Measurements from ENCODE around the gene PDE4B. TPM values are rescaled to one million over a fixed set of nuclear protein-coding genes. Genes with fewer than 3 reads are reported as not detected.

PDE4B gene
- polyA plus RNA-seq, 4 donors: 1.1 to 5.2 (median 3.7) TPM

DNA sequence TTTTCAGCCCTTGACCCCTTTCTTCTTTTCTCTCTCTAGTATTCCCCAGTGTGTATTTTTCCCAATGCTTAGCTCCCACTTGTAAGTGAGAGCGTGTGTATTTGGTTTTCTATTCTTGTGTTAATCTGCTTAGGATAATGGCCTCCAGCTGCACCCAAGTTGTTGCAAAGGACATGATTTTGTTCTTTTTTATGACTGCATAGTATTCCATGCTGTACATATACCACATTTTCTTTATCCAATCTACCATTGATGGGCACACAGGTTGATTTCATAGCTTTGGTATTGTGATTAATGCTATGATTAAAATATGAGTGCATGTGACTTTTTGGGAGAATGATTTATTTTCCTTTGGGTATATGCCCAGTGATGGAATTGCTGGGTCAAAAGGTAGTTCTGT lies 104.8 kb downstream of the PDE4B start:
- WGBS, 3 donors: 82 to 93% (median 91%) methylated on average over 1 of the region's 1 CpG
- Histone ChIP-seq H3K27me3 (ENCODE audit: control insufficient read depth in 3 of 3, insufficient read depth in 3 of 3, low read length in 3 of 3) (no peaks in the 10 kb centered on the region), H3K4me3 (ENCODE audit: low read depth in 1 of 3, low read length in 3 of 3) (no peak overlapping the region), H3K27ac (ENCODE audit: low read depth in 1 of 3, low read length in 2 of 3) (no peak overlapping the region), H3K9me3 (ENCODE audit: control insufficient read depth in 2 of 2, insufficient read depth in 1 of 2, low read depth in 1 of 2, low read length in 1 of 2) (no peaks in the 10 kb centered on the region), H3K4me1 (ENCODE audit: control insufficient read depth in 3 of 3, insufficient read depth in 2 of 3, low read depth in 1 of 3, low read length in 2 of 3) (no peaks in the 10 kb centered on the region), H3K36me3 (ENCODE audit: control insufficient read depth in 3 of 3, insufficient read depth in 2 of 3, low read depth in 1 of 3, low read length in 3 of 3) (no peaks in the 10 kb centered on the region)
- FAIRE-seq (no peak), DNase-seq (no peak)

DNA sequence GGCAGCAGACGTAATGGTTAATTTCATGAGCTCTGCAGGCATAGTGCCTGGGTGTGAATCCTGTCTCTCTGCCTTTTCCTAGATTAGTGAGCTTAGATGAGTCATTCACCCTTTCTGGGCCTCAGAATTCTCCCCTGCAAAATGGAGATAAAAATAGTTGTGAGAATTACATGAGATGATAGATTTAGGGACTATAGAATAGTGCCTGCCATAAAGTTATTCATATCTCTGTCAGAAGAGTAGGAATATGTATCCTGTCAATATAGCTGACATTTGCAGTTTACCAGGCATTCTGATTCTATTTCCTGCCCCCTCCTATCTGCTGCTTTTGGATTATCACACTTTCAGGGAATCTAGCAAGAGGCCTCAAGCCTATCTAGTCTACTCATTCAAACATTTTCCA lies 112.0 kb downstream of the PDE4B start:
- no peaks in the 10 kb centered on the region for H3K36me3 ChIP-seq (ENCODE audit: control insufficient read depth in 3 of 3, insufficient read depth in 2 of 3, low read depth in 1 of 3, low read length in 3 of 3)
- no peak overlapping the region for H3K27ac ChIP-seq (ENCODE audit: low read depth in 1 of 3, low read length in 2 of 3)
- no peaks in the 10 kb centered on the region for H3K9me3 ChIP-seq (ENCODE audit: control insufficient read depth in 2 of 2, insufficient read depth in 1 of 2, low read depth in 1 of 2, low read length in 1 of 2)
- H3K4me3 ChIP-seq (ENCODE audit: low read depth in 1 of 3, low read length in 3 of 3): no peak overlapping the region
- H3K4me1 ChIP-seq (ENCODE audit: control insufficient read depth in 3 of 3, insufficient read depth in 2 of 3, low read depth in 1 of 3, low read length in 2 of 3): no peaks in the 10 kb centered on the region
- DNase-seq: no peak
- no peaks in the 10 kb centered on the region for H3K27me3 ChIP-seq (ENCODE audit: control insufficient read depth in 3 of 3, insufficient read depth in 3 of 3, low read length in 3 of 3)
- no peak for FAIRE-seq
- 53 to 55% (median 53%) methylated on average over 1 of the region's 1 CpG for WGBS, 3 donors

DNA sequence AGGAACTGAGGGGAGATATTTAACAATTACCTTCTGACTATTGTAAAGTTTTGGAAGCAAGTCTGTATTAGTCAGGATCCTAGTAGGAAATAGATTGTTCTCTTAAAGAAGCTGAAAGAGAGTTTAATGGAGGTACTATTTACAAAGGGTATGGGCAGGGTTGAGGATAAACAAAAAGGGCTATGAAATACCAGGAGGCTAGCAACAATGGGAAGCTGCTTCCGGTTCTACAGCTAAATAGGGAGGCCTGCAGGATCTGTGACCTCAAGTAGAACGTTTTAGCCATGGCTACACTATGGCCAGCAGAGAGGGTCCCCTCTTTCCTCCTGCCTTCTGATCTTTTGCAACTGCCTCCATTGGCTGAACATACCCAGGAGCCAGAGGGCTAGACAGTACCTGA lies 117.7 kb downstream of the PDE4B start:
- DNase-seq (no peak), FAIRE-seq (no peak)
- Histone ChIP-seq H3K9me3 (ENCODE audit: control insufficient read depth in 2 of 2, insufficient read depth in 1 of 2, low read depth in 1 of 2, low read length in 1 of 2) (no peaks in the 10 kb centered on the region), H3K36me3 (ENCODE audit: control insufficient read depth in 3 of 3, insufficient read depth in 2 of 3, low read depth in 1 of 3, low read length in 3 of 3) (no peaks in the 10 kb centered on the region), H3K27ac (ENCODE audit: low read depth in 1 of 3, low read length in 2 of 3) (no peak overlapping the region), H3K27me3 (ENCODE audit: control insufficient read depth in 3 of 3, insufficient read depth in 3 of 3, low read length in 3 of 3) (no peaks in the 10 kb centered on the region), H3K4me3 (ENCODE audit: low read depth in 1 of 3, low read length in 3 of 3) (no peak overlapping the region), H3K4me1 (ENCODE audit: control insufficient read depth in 3 of 3, insufficient read depth in 2 of 3, low read depth in 1 of 3, low read length in 2 of 3) (no peaks in the 10 kb centered on the region)
- WGBS, 3 donors: 45 to 65% (median 55%) methylated on average over 2 of the region's 2 CpGs

DNA sequence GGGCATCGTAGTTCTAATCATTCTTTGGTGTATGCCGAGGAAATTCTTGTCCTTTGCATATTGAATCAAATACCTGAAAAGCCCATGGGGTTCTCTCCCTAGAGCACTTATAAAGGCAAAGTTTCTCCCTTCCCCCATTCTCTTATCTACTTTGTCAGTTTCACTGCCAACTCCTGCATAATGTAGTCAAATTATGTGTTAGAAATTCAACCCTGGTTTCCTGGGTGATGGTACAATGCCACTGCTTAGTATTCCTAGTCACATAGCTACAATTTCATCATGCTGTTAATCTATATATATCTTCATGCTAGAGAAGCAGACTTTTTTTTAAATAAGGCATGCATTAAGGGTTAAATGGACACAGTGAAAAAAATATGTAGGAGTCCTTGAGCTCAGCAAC lies 119.0 kb downstream of the PDE4B start:
- WGBS, 3 donors: 57 to 76% (median 62%) methylated on average over 2 of the region's 2 CpGs
- H3K4me3 ChIP-seq (ENCODE audit: low read depth in 1 of 3, low read length in 3 of 3): no peak overlapping the region
- H3K36me3 ChIP-seq (ENCODE audit: control insufficient read depth in 3 of 3, insufficient read depth in 2 of 3, low read depth in 1 of 3, low read length in 3 of 3): no peaks in the 10 kb centered on the region
- DNase-seq (no peak), FAIRE-seq (no peak)
- H3K4me1 ChIP-seq (ENCODE audit: control insufficient read depth in 3 of 3, insufficient read depth in 2 of 3, low read depth in 1 of 3, low read length in 2 of 3): no peaks in the 10 kb centered on the region
- H3K27ac ChIP-seq (ENCODE audit: low read depth in 1 of 3, low read length in 2 of 3): no peak overlapping the region
- no peaks in the 10 kb centered on the region for H3K9me3 ChIP-seq (ENCODE audit: control insufficient read depth in 2 of 2, insufficient read depth in 1 of 2, low read depth in 1 of 2, low read length in 1 of 2)
- H3K27me3 ChIP-seq (ENCODE audit: control insufficient read depth in 3 of 3, insufficient read depth in 3 of 3, low read length in 3 of 3): no peaks in the 10 kb centered on the region

DNA sequence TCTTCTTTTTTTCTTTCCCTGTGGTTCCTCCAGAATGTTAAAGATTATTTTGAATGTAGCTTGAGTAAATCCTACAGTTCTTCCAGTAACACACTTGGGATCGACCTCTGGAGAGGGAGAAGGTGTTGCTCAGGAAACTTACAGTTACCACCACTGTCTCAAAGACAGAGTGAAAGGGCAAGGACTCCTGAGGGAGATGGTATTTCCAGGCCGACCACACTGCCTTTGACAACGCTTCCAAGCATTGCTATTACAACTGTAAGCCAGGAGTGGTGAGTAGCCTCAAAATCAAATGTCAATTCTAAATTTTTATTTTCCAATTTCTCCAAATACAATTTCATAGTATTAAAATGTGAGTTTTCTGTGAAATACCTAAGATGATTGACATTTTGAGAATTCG lies 125.9 kb downstream of the PDE4B start:
- 59 to 73% (median 63%) methylated on average over 4 of the region's 4 CpGs for whole genome bisulfite sequencing, 3 donors
- no peak for DNase-seq
- Histone ChIP-seq H3K36me3 (ENCODE audit: control insufficient read depth in 3 of 3, insufficient read depth in 2 of 3, low read depth in 1 of 3, low read length in 3 of 3) (no peaks in the 10 kb centered on the region), H3K27ac (ENCODE audit: low read depth in 1 of 3, low read length in 2 of 3) (no peak overlapping the region), H3K27me3 (ENCODE audit: control insufficient read depth in 3 of 3, insufficient read depth in 3 of 3, low read length in 3 of 3) (no peaks in the 10 kb centered on the region), H3K9me3 (ENCODE audit: control insufficient read depth in 2 of 2, insufficient read depth in 1 of 2, low read depth in 1 of 2, low read length in 1 of 2) (no peaks in the 10 kb centered on the region), H3K4me3 (ENCODE audit: low read depth in 1 of 3, low read length in 3 of 3) (no peak overlapping the region), H3K4me1 (ENCODE audit: control insufficient read depth in 3 of 3, insufficient read depth in 2 of 3, low read depth in 1 of 3, low read length in 2 of 3) (no peaks in the 10 kb centered on the region)
- FAIRE-seq: no peak

DNA sequence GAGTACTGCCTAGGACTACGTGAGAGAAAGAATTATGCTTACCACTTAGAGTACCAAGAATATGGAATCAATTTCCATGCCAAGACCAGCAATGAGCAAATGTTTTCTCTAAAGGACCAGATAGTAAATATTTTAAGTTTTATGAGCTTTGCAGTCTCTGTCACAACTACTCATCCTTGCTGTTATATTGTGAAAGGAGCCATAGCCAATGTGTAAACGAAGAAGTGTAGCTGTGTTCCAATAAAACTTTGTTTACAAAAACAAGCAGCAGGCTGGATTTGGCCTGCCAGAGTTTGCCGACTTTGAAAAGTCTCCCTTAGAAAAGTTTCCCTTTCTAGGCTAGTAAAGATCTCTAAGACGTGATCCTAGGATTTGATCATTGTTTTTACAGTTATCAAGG lies 128.8 kb downstream of the PDE4B start:
- no peak for DNase-seq
- no peaks in the 10 kb centered on the region for H3K9me3 ChIP-seq (ENCODE audit: control insufficient read depth in 2 of 2, insufficient read depth in 1 of 2, low read depth in 1 of 2, low read length in 1 of 2)
- no peaks in the 10 kb centered on the region for H3K27me3 ChIP-seq (ENCODE audit: control insufficient read depth in 3 of 3, insufficient read depth in 3 of 3, low read length in 3 of 3)
- WGBS, 3 donors: 45 to 53% (median 49%) methylated on average over 4 of the region's 4 CpGs
- no peaks in the 10 kb centered on the region for H3K36me3 ChIP-seq (ENCODE audit: control insufficient read depth in 3 of 3, insufficient read depth in 2 of 3, low read depth in 1 of 3, low read length in 3 of 3)
- H3K4me3 ChIP-seq (ENCODE audit: low read depth in 1 of 3, low read length in 3 of 3): no peak overlapping the region
- no peak overlapping the region for H3K27ac ChIP-seq (ENCODE audit: low read depth in 1 of 3, low read length in 2 of 3)
- no peaks in the 10 kb centered on the region for H3K4me1 ChIP-seq (ENCODE audit: control insufficient read depth in 3 of 3, insufficient read depth in 2 of 3, low read depth in 1 of 3, low read length in 2 of 3)
- FAIRE-seq: no peak

DNA sequence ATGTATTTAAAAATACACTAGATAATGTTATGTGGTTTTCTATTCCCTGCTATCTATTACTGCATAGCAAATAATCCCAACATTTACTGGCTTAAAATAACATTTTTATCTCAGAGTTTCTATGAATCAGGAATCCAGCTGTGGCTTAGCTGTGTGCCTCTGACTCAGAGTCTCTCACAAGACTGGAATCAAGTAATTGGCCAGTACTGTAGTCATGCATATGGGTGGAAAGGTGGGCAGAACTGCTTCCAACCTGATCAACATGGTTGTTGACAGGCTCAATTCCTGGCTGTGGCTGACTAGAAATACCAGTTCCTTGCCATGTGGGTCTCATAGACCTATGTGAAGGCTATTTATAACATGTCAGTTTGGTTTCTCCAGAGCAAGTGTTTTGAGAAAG lies 131.8 kb downstream of the PDE4B start:
- FAIRE-seq: no peak

DNA sequence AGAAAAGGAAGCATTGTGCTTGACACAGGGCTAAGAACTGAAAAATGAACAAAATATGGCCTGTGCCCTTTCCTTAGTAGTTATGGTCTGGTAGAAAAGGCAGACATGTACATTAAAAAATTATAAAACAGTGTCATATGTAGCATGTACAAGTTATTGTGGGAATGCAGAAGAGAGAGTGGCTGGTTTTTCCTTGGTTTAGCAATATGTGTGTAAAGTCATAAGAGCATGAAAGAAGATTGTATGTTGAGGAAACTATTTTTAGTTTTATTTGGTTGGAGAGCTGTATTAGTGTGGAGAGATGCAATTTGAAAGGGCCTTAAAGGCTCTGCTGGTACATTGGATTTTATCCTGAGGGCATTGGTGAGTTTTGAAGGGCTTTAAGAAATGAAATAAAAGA lies 145.8 kb downstream of the PDE4B start:
- Histone ChIP-seq H3K4me3 (ENCODE audit: low read depth in 1 of 3, low read length in 3 of 3) (no peak overlapping the region), H3K36me3 (ENCODE audit: control insufficient read depth in 3 of 3, insufficient read depth in 2 of 3, low read depth in 1 of 3, low read length in 3 of 3) (no peaks in the 10 kb centered on the region), H3K27ac (ENCODE audit: low read depth in 1 of 3, low read length in 2 of 3) (no peak overlapping the region), H3K4me1 (ENCODE audit: control insufficient read depth in 3 of 3, insufficient read depth in 2 of 3, low read depth in 1 of 3, low read length in 2 of 3) (no peaks in the 10 kb centered on the region), H3K9me3 (ENCODE audit: control insufficient read depth in 2 of 2, insufficient read depth in 1 of 2, low read depth in 1 of 2, low read length in 1 of 2) (no peaks in the 10 kb centered on the region), H3K27me3 (ENCODE audit: control insufficient read depth in 3 of 3, insufficient read depth in 3 of 3, low read length in 3 of 3) (no peaks in the 10 kb centered on the region)
- DNase-seq: no peak
- FAIRE-seq: no peak

More for the DNA sequence above, 131.8 kb downstream of the PDE4B start:
- no peaks in the 10 kb centered on the region for H3K4me1 ChIP-seq (ENCODE audit: control insufficient read depth in 3 of 3, insufficient read depth in 2 of 3, low read depth in 1 of 3, low read length in 2 of 3)
- no peaks in the 10 kb centered on the region for H3K27me3 ChIP-seq (ENCODE audit: control insufficient read depth in 3 of 3, insufficient read depth in 3 of 3, low read length in 3 of 3)
- H3K4me3 ChIP-seq (ENCODE audit: low read depth in 1 of 3, low read length in 3 of 3): no peak overlapping the region
- H3K27ac ChIP-seq (ENCODE audit: low read depth in 1 of 3, low read length in 2 of 3): no peak overlapping the region
- no peaks in the 10 kb centered on the region for H3K9me3 ChIP-seq (ENCODE audit: control insufficient read depth in 2 of 2, insufficient read depth in 1 of 2, low read depth in 1 of 2, low read length in 1 of 2)
- DNase-seq: no peak
- no peaks in the 10 kb centered on the region for H3K36me3 ChIP-seq (ENCODE audit: control insufficient read depth in 3 of 3, insufficient read depth in 2 of 3, low read depth in 1 of 3, low read length in 3 of 3)

DNA sequence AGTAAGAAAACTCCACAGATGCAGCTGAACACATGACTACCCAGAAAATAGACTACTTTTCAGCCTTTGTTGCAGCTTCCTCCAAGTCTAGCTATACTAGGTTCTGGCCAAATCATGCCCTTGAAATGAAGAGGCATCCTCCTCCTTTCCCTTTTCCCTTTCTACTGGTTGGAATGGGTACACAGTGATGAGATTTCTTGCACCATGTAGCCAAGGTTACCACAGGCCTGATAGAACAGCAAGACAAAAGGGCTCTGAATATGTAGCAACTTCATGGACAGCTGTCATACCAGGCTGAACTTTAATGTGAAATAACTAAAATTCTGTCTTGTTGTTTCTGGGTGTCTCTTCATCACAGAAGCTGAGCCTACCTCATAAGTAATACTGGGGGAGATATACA lies 146.5 kb downstream of the PDE4B start:
- no peak for DNase-seq
- Histone ChIP-seq H3K4me1 (ENCODE audit: control insufficient read depth in 3 of 3, insufficient read depth in 2 of 3, low read depth in 1 of 3, low read length in 2 of 3) (no peaks in the 10 kb centered on the region), H3K27ac (ENCODE audit: low read depth in 1 of 3, low read length in 2 of 3) (no peak overlapping the region), H3K4me3 (ENCODE audit: low read depth in 1 of 3, low read length in 3 of 3) (no peak overlapping the region), H3K27me3 (ENCODE audit: control insufficient read depth in 3 of 3, insufficient read depth in 3 of 3, low read length in 3 of 3) (no peaks in the 10 kb centered on the region), H3K9me3 (ENCODE audit: control insufficient read depth in 2 of 2, insufficient read depth in 1 of 2, low read depth in 1 of 2, low read length in 1 of 2) (no peaks in the 10 kb centered on the region), H3K36me3 (ENCODE audit: control insufficient read depth in 3 of 3, insufficient read depth in 2 of 3, low read depth in 1 of 3, low read length in 3 of 3) (no peaks in the 10 kb centered on the region)
- FAIRE-seq: no peak
